HG02571 (cell line): ENCODE data around the gene ANKRD50.

Experiments
- ATAC-seq: cut with Tn5 transposase; IDR thresholded peaks from one replicate; pipeline ENCODE4 v1.9.1; 2021; ENCODE audit warnings: mild to moderate bottlenecking, moderate library complexity; ENCODE audit not compliant: unreplicated experiment

ANKRD50 gene

DNA sequence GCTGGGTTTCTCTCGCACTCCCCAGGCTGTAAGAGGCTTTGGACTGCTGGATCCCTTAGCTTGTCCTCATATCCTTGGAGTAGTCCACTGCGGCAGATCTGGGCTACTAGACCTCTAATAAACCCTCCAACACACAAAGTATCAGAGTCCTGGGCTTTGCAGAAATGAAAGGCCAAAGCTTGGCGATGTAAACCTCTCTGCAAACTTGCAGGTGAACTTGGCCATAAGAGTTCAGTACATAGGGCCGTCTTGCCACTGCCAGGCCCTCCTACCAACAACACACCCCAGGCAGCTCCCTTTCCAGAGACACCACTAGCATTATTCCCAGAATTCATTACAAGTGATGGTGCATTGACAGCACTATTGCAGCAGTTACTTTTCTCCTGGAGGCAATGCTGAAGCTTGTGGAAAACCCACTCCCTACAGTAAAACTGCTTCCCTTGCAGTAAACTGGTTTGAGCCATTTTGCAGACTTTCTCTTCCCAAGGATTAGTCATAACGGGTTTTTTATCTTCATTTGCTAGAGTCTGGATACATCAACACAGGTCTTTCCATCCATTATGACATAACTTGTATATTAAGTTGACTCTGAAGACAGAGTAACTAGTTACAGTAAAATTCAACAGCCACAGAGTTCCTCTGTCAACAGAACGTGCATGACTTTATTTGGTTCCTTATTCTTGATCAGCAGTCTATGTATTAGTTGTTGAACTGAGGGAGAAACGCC lies 2.4 kb downstream of the ANKRD50 start:
- no peak for ATAC-seq

DNA sequence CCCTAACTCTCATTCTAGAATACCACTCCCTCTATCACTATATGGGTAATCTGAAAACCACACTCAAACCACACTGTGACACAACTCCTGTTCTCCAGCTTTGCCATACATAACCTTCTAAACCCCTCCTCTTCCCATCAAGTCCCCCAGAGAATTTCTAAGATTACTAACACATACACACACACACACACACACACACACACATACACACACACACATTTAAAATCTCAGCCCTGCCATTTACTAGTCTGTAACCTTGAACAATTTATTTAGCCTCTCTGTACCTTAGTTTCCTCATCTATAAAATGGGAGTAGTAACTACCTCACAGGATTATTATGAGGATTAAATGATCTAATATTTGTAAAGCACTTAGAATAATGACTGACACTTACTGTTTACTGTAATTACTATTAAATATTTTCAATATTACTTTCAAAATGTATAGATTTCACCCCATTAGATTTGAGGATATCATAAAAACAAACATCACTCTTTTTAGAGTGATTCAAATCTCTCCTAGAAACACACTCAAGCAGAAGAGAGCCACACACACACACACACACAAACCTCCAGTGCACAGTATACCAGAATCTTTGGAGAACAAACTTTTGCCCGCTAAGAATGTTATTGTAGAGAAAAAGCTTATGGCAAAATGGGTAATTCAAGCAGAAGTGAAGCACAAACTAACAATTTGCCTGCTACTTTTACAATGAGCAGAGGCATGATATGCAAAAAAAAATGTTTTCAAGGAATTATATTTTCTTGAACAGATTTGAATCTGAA lies 3.8 kb downstream of the ANKRD50 start:
- ATAC-seq: no peak

DNA sequence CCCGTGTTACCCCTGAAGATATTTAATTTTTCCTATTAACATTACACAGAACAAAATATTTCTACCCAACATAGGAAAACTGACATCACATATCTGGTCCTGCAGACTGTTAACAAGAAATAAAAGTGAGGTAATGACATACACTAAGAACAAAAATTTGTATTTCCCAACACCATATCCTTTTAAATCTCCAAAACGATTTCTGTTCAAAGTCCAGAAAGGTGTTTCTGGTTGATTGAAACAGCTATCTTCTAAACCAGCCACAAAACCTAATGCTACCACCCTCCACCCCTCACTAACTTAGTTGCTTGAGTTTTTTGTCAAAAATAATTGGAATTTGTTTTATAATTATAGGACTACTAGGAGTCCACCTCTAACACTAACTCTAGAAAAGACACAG lies 7.1 kb downstream of the ANKRD50 start:
- ATAC-seq: no peak

DNA sequence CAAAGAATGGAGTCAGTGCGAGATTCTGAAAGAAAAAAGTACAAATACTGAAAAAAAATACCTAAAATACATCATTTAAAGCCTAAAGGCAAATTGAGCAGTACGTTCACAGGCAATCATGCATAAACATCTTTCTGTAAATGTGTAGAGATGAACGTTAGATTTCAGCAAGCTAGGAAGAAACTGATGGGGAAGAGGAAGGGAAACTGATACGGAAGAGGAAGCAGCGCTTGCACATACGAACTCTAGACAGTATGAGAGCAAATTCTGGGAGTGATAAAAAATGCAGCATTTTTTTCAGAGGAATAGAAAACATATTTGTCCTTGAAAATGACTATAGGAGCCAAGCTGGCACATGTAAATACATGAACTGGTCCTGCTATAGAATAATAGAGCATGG lies 9.4 kb downstream of the ANKRD50 start:
- no peak for ATAC-seq

DNA sequence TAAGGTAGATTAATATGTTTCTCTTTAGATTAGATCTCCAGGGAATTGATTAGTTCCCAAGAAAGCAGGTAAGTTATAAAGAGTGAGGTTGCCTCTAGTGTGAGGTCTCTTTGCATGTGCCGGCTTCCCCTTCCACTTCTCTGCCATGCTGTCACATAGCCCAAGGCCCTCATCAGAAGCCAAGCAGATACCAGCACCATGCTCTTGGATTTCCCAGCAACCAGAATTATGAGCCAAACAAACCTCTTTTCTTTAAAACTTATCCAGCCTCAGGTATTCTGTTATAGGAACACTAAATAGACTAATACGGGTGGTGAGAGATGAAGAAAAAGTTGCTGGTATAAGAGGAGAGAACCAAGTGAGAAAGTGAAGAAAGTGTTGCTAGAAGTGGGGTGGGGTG lies 15.1 kb downstream of the ANKRD50 start:
- ATAC-seq: no peak

DNA sequence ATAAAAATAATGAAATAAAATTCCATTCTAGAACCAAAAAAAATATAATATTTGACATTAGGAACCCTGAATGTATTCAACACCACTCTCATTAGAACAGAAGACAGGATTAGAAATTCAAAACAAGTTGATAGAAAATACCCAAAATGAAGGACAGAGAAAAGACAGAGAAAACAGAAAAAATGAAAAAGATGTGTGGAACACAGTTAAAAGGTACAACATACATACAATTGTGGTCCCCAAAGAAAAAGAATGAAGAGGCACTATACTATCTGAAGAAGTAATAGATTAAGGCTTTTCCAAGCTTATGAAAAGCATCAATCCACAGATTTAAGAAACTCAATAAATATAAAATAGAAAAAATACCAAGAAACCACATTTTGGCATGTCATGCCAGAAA lies 16.4 kb downstream of the ANKRD50 start:
- ATAC-seq: no peak

DNA sequence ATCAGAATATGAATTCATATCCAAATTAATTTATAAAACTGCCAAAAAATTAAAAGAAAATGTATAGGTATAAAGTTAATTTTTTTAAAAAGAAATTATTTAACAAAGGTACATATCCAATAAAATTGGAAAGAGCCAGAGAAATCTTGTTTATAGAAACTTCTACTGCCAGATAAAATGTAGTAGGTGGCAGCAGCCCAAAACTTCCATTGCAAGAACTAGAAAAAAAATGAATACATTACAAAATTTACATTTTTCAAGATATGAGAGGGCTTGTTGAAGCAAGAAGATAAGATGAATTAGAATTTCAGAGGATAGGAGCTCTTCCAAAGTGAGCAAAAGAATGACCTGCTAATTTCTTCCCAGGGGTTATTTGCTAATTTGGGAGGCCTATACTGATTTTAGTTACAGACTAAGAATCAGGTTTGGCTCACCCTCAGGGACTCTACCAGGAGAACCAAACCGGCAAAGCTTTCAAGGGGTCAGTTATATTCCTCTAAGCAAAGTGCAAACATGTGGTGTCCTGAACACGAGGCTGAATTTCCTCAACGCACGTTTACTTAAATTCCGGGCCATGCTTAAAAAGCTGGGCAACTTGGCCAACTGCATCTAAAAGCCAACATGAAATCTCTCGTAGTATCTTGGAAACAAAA lies 17.5 kb downstream of the ANKRD50 start:
- ATAC-seq: no peak

DNA sequence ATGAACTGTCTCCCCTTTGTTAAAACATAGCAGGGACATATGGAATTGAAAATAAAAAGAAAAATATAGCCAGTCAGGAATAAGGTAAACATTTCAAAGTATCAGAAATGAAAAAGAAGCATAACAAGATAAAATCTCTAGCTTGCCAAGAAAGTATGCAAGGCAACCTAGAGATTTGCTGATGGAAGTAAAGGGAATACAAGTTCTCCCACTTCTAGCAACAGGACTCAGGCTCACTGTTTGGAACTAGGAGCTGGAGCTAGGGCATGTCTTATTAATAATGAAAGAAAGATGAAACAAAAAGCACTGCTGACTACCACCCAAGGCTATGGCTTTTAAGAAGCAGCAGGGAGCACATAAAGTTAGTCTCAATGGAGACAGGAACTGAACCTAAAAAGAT lies 18.2 kb downstream of the ANKRD50 start:
- ATAC-seq: no peak

DNA sequence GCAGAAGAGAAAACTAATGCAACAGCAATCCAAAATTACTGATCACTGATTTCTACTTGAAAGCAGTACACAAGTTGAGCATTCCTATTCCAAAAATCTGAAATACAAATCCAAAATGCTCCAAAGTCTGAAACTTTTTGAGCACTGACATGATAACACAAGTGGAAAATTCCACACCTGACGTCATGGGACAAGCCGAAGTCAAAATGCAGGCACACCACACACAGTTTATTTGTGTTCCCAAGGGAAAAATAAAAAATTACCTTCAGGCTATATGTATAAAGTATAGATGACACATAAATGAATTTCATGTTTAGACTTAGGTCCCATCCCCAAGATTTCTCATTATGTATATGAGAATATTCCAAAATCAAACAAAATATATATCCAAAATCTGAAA lies 20.7 kb downstream of the ANKRD50 start:
- ATAC-seq: no peak

DNA sequence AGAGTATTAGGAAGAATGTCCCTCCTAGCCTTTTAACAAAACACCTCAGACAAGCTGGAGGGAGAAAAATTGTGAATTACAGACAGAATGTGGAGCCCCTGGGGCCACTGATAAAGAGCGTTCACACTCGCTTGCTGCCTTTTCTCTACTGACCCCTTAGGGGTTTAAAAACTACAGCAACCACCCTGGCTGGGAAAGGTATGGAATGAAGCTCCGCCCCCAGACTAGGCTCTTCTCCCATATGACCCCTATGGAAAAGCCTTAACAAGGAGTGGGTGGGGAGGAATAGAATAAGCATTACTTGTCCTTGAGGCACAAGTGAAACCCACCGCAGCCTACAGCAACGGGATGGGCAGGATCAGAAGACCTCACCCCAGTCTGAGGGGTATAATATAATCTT lies 26.3 kb downstream of the ANKRD50 start:
- no peak for ATAC-seq

DNA sequence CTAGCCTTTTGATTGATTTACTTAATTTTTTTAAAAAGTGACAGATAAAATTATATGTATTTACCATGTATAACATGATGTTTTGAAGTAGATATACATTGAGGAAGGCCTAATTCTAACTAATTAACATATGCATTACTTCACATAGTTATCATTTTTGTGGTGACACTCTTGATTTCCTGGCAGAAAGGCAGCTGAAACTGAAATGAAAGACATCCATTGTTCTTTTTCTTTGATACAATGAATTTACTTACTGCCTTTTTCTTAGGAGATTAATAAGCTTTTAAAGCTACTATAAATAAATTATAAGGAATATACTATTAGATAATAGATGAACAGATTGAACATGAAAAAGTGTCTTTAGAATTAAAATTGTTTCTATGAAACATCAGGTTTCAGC lies 26.7 kb downstream of the ANKRD50 start:
- ATAC-seq: no peak

DNA sequence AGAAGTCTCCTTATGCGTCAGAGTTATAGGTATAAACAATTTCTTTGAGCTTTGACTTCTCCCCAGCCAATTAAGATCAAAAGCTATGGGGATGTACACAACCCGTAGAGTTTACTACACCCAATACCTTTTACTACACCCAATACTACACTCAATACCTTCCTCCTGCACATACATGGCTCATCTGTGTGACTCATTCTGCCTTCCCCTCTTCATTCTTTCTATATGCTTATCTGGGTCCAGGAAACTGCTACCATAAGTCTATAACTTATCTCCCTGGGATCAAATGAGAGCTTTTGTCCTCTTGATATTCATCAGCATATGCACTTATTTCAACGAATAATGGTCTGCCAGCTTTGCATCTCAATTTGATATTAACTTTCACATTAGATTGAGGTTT lies 28.2 kb downstream of the ANKRD50 start:
- no peak for ATAC-seq

DNA sequence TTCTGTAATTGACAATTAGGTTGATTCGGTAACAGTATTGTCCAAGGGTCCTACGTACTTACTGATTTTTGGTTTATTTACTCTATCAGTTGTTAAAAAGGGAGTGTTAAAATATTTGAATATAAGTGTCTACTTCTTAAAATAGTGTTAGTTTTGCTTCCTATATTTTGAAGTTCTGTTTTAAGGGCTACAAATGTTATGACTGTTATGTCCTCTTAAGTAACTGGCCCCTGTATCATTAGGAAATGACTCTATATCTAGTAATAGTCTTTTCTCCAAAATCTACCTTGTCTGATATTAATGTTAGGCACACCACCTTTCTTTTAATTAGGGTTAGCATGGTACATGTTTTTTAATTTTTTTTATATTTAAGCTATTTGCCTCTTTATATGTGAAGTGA lies 30.1 kb downstream of the ANKRD50 start:
- no peak for ATAC-seq

DNA sequence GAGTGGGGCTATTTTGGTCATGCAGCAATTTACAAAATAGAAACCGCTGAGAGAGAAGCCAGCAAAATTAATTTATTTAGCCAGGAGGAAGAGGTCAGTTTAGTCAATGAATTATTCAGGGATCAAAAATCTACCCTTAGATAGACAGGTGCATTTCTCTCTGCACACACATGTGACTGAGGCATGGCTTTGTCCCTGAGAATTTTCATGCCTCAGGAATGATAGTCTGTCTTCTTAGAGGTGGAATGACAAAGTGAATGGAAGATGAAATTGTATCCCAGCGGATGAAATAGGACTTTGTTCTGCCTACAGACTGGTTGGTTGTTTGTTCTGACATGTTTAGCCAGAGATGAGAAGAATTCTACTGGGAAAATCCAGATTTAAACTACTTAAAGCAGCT lies 46.0 kb downstream of the ANKRD50 start:
- no peak for ATAC-seq

DNA sequence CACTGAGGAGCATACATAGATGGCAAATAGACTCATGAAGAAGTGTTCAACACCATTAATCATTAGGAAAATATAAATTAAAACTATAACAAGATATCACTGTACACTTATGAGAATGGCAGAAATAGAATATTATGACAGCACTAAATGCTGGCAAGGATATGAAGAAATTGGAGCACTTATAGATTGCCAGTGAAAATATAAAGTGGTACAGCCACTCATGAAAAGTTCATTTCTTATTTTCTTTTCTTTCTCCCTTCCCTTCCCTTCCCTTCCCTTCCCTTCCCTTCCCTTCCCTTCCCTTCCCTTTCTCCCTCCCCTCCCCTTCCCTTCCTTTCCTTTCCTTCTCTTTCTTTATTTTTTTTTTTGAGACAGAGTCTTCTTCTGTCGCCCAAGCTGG lies 53.7 kb downstream of the ANKRD50 start:
- no peak for ATAC-seq

DNA sequence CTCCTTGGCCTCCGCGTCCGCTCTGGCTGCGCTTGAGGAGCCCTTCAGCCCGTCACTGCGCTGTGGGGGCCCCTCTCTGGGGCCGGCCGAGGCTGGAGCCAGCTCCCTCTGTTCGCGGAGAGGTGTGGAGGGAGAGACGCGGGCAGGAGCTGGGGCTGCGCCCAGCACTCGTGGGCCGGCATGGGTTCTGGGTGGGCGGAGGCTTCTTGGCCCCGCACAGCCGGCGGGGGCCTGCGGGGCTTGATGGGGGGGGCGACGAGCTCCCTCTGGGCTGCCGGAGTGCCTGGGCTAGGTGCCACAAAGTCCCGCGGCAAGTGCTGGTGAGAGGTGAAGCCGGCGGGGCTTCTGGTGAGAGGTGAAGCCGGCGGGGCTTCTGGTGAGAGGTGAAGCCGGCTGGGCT lies 61.9 kb downstream of the ANKRD50 start:
- no peak for ATAC-seq

DNA sequence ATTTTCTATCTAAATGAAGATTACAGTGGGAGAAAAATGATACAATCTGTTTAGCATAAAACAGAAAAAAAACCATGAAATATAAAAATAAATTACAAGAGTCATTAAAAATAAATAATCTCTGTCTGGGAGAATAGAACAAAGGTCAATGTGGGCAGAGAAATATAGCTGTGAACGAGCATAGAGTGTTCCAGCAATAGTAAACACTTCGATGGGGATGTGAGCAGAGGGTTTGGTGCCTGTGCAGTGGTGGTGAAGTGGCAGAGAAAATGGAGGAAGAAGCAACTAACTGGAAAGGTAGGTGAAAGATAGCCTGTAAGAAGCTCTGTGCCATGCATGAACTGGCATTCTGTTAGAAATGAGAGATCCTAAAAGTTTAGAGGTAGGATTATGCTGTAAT lies 64.9 kb downstream of the ANKRD50 start:
- no peak for ATAC-seq

DNA sequence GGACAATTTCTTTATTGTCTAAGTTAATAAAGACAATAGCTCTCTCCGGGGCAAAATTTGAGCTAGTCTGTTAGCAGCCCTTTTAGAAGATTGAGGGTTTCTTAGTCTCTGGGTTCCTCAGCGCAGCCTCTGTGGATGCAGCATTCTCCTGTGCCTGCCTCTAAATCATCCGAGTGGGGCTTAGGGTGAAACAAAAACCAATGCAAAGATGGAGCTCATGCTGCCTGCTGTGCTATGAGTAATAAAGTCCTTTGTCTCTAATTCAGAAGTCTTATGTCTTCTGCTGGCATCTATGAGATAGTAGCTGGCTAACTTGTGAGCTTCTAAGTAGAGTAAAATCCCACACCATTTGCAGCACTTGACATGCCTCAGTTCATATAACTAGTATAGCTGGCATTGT lies 67.9 kb downstream of the ANKRD50 start:
- no peak for ATAC-seq

DNA sequence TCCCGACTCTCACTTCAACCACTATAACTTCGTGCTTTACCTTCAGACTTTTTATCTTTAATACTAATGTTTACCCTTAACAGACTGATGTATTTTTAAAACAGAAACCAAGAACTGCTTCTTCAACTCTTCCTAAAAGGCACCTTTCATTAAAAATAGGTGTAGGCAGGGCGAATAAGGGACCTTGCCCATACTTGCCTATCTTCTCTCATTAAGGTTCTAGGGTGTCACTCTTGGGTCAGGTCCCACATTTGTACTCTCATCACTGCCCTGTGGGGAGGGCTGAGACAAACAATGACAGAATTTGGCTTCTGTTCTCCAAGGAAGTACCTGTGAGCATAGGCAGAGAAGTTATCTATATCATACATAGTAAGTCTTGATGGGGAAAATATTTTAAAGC lies 69.7 kb downstream of the ANKRD50 start:
- no peak for ATAC-seq

DNA sequence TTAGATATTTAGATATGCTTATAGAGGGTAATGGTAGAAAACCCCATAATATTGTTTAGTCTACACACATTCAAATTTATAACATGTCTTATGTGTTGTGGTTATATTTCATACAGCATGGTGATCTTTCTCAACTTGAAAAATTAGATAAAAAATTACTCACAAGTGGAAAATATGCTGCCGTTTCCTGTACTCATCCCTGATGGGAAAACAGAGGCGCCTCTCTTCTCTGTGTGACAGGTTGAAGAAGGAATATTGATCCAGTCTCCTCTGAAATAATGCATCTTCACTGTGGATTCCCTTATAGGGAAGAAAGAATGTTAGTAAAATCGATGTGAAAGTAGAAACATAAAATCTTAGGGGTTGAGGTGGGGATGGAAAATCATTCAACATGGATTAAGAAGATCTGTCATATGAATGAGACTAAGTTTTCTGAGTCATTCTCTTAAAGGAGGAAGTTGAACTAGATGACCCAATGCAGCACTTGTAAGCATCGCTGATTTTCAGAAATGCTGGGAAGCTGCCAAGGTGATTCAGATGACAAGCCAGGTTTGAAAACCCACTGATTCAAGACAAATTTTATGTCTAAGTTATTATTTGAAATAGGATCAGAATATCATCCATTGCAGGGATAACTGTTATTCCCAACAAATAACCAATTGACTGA lies 70.7 kb downstream of the ANKRD50 start:
- no peak for ATAC-seq

DNA sequence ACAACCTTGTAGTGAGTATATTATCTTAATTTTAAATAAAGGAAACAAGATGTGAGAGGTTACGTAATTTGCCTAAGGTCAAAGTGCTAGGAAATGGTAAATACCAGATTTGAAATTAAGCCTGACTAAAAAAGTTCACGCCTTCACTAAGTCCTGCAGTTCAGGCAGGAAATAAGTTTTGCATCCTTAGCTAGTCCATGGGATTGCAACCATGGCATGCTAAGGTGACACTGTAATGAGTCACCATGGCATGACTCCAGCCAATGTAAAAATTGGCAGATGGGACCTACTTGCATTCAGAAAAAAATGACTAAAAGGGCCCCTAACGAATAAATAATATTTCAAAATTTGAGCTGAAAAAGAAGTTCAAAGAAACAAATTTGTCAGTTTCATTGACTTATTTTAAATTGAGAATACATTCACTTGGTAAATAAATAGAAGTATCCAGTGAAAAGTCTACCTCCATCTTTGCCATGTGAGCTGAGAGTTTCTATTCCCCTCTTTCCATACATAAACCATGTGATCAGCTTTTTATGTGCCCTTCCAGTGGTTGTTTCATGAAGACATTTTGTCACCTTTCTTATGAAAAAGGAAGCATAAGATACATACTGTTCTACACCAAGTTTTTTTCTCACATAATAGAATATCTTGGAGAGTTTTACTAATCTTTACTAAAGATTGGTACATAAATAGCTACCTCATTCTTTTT lies 72.4 kb downstream of the ANKRD50 start:
- no peak for ATAC-seq
